Hepatocyte (in vitro differentiated cells): ENCODE data around the gene P4HB. TPM values are rescaled to one million over a fixed set of nuclear protein-coding genes. Genes with fewer than 3 reads are reported as not detected.

Experiments
- DNase-seq: peaks from one replicate; pipeline ENCODE4 v3.0.0-alpha.2; 2016; ENCODE audit warnings: low spot score
- H2AFZ ChIP-seq: fragments of 200-600 bp; sonication (generic); 2 replicates; pipeline ENCODE4 v1.6.0; 2016; ENCODE audit warnings: antibody characterized with exemption, mild to moderate bottlenecking
- H3K27ac ChIP-seq: fragments of 200-600 bp; sonication (generic); 2 replicates; pipeline ENCODE4 v1.5.1; 2016; ENCODE audit warnings: mild to moderate bottlenecking
- H3K27me3 ChIP-seq: fragments of 200-600 bp; sonication (generic); 2 replicates; pipeline ENCODE4 v1.6.1; 2016
- H3K36me3 ChIP-seq: fragments of 200-600 bp; sonication (generic); replicated peaks from 2 replicates; pipeline ENCODE4 v1.5.1; 2016; ENCODE audit warnings: low read depth; ENCODE audit not compliant: insufficient read depth
- H3K4me1 ChIP-seq: fragments of 200-600 bp; sonication (generic); 2 replicates; pipeline ENCODE4 v1.5.1; 2016; ENCODE audit warnings: mild to moderate bottlenecking, moderate library complexity; ENCODE audit not compliant: insufficient read depth
- H3K4me2 ChIP-seq: fragments of 200-600 bp; sonication (generic); 2 replicates; pipeline ENCODE4 v1.6.0; 2016
- H3K4me3 ChIP-seq: fragments of 200-600 bp; sonication (generic); 2 replicates; pipeline ENCODE4 v1.5.1; 2016; ENCODE audit warnings: mild to moderate bottlenecking
- H3K79me2 ChIP-seq: fragments of 200-600 bp; sonication (generic); 2 replicates; pipeline ENCODE4 v1.6.0; 2017; ENCODE audit warnings: mild to moderate bottlenecking
- H3K9me2 ChIP-seq: fragments of 200-600 bp; sonication (generic); replicated peaks from 2 replicates; pipeline ENCODE4 v1.6.0; 2017; ENCODE audit warnings: mild to moderate bottlenecking; ENCODE audit not compliant: insufficient read depth
- H3K9me3 ChIP-seq: fragments of 200-600 bp; sonication (generic); 2 replicates; pipeline ENCODE4 v1.5.1; 2016; ENCODE audit warnings: low read depth, mild to moderate bottlenecking
- H4K20me1 ChIP-seq: fragments of 200-600 bp; sonication (generic); 2 replicates; pipeline ENCODE4 v1.6.0; 2016; ENCODE audit warnings: mild to moderate bottlenecking; ENCODE audit not compliant: insufficient read depth, poor library complexity, severe bottlenecking
- EZH2 ChIP-seq: fragments of 200-600 bp; sonication (generic); IDR thresholded peaks from 2 replicates; pipeline ENCODE4 v1.6.1; 2016; ENCODE audit warnings: antibody characterized with exemption, mild to moderate bottlenecking, borderline replicate concordance
- EZH2phosphoT487 ChIP-seq: fragments of 200-600 bp; sonication (generic); IDR thresholded peaks from one replicate; pipeline ENCODE4 v1.6.1; 2018; ENCODE audit warnings: antibody characterized with exemption, mild to moderate bottlenecking, low read depth, moderate library complexity; ENCODE audit not compliant: unreplicated experiment, severe bottlenecking
- WGBS: methylation state at CpG from one replicate; pipeline ENCODE4 v1.1.6; 2016; ENCODE audit warnings: low lambda C conversion rate; ENCODE audit errors: missing lambda C conversion rate; 5-methylcytosine and 5-hydroxymethylcytosine counted together
- polyA plus RNA-seq: library from polyadenylated mRNA; unstranded; fragments of >200 nt; fragmentation: Nextera tagmentation; extraction: Ambion mirVana; gene quantifications from 2 replicates; pipeline ENCODE4 v1.2.1, GENCODE V29; 2016
- total RNA-seq: library from RNA; depleted of rRNA; stranded (reverse); fragments of >200 nt; gene quantifications from 2 replicates; pipeline ENCODE4 v1.2.3, GENCODE V29; 2014
- TF ChIP-seq, protein P1 (sequence below): fragments of 200-600 bp; sonication (generic); IDR thresholded peaks from 2 replicates; pipeline ENCODE4 v1.5.1; 2016; ENCODE audit warnings: antibody characterized with exemption, mild to moderate bottlenecking; ENCODE audit not compliant: poor library complexity

P4HB gene
- total and polyA plus RNA-seq, 2 experiments from 2014 or later = 1,240 to 1,316 TPM

DNA sequence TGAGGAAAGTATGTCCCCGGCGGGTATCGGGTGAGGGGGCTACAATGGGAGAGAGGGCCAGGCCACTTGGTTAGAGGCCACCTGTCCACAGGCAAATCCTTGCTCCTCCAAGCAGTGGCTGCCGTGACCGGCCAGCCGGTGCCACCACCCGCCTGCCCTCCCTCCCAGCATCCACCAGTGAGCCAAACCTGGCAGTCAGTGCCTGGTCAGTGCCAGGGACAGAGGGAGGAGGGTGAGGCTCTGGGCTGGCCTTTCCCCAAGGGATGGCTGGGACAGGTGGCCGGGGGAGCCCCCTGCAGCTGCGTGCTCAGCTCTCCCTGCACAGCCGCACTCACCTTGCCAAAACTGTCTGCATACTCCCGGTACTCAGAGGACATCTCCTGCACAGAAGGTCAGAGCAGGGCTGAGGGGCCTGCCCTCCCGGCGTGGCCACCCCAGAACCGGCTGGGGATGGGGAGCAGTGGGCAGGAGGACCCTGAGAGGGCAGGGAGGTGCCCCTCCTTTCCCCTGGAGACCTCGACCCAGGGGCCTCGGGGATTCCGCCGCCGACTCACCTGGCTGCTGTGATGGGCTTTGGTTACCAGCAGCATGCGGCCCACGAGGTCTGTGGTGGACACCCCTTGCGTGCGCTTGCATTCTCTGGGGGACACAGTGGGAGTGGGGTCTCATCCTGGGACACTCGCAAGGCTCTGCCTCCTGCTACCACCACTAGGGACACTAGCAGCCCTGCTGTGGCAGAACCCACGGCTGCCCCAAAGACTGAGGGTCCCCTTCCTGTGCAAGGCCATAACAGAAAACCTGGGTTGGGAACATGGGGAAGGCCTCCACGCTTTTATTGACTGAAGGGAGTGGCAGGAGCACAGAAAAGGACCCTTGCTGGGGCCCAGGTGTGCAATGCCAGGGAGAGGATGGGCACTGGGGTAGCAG, 47.1 kb upstream of the P4HB start:
- no peaks in the 10 kb centered on the region for H3K27me3 ChIP-seq
- H3K9me2 ChIP-seq = no peaks in the 10 kb centered on the region
- 94% methylated on average over 26 of the region's 26 CpGs for WGBS
- H2AFZ ChIP-seq = no peak overlapping the region
- H4K20me1 ChIP-seq = peaks cover 4% of the 10 kb centered on the region
- H3K27ac ChIP-seq = no peak overlapping the region
- DNase-seq = no peak
- no peaks in the 10 kb centered on the region for H3K9me3 ChIP-seq
- no peak overlapping the region for H3K4me3 ChIP-seq
- TF ChIP-seq EZH2phosphoT487 (no peak), EZH2 (no peak)
- TF ChIP-seq, protein P1, sequence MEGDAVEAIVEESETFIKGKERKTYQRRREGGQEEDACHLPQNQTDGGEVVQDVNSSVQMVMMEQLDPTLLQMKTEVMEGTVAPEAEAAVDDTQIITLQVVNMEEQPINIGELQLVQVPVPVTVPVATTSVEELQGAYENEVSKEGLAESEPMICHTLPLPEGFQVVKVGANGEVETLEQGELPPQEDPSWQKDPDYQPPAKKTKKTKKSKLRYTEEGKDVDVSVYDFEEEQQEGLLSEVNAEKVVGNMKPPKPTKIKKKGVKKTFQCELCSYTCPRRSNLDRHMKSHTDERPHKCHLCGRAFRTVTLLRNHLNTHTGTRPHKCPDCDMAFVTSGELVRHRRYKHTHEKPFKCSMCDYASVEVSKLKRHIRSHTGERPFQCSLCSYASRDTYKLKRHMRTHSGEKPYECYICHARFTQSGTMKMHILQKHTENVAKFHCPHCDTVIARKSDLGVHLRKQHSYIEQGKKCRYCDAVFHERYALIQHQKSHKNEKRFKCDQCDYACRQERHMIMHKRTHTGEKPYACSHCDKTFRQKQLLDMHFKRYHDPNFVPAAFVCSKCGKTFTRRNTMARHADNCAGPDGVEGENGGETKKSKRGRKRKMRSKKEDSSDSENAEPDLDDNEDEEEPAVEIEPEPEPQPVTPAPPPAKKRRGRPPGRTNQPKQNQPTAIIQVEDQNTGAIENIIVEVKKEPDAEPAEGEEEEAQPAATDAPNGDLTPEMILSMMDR = no peak
- H3K79me2 ChIP-seq = peaks cover 18% of the 10 kb centered on the region
- peaks cover 16% of the 10 kb centered on the region for H3K4me1 ChIP-seq
- no peaks in the 10 kb centered on the region for H3K36me3 ChIP-seq
- H3K4me2 ChIP-seq = no peak overlapping the region

DNA sequence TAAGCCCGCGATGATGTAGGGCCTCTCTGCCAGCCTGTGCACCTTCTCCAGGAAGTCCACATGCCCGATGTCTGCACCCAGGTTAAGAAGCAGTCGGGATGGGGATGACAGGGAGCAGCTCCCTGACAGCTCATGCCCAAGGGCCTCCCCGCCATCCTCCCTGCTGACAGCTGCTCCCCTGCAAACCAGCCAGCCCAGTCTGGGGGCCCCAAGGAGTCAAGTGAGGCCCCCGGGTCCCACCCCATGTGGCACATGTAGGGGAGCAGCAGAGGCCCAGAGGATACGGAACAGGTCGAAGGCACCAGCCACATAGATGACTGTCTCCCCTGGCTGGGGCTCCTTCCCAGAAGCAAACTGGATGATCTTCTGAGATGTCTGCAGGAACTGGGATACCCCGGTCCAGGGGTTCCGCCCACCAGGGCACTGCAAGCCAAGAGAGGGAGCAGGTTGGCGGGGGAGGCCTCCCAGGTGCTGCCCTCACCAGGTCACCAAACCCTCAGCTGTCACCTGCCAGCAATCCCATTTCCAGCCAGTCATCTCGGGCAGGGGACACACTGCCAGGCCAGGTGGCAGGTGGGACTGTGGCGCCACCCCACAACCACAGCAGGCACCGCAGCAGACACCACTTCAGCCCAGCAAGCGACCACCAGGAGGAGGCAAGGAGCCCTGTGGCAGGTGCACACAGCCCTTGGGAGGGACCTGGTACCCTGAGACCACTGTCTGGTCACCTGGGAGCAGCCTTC, 46.3 kb upstream of the P4HB start:
- no peaks in the 10 kb centered on the region for H3K36me3 ChIP-seq
- no peak overlapping the region for H2AFZ ChIP-seq
- no peaks in the 10 kb centered on the region for H3K9me2 ChIP-seq
- H3K79me2 ChIP-seq = peaks cover 18% of the 10 kb centered on the region
- no peak overlapping the region for H3K4me2 ChIP-seq
- H3K9me3 ChIP-seq = no peaks in the 10 kb centered on the region
- no peak overlapping the region for H3K27ac ChIP-seq
- peaks cover 20% of the 10 kb centered on the region for H3K4me1 ChIP-seq
- peaks cover 6% of the 10 kb centered on the region for H4K20me1 ChIP-seq
- 97% methylated on average over 15 of the region's 15 CpGs for WGBS
- no peak overlapping the region for H3K4me3 ChIP-seq
- no peaks in the 10 kb centered on the region for H3K27me3 ChIP-seq
- TF ChIP-seq, protein P1 = no peak
- TF ChIP-seq EZH2phosphoT487 (no peak), EZH2 (no peak)
- no peak for DNase-seq

DNA sequence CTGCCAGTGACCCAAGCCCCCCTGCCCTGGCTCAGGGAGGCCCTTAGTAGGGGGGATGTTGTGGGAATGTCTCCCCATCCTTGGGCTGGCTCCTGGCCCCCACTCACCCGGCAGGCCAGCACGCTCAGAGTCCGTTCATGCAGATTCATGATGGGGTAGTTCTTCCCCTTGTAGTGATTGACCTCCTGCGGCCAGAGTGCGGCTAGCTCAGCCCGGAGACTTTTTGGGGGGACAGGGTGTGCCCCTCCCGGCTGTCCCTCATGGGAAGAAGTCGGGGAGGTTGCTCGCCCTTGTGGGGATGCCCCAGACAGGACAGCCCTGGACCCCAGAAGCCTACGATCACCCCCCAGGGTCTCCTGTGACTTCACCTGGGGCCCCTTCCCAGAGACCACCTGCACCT, 45.7 kb upstream of the P4HB start:
- H3K27ac ChIP-seq = no peak overlapping the region
- peaks cover 18% of the 10 kb centered on the region for H3K79me2 ChIP-seq
- TF ChIP-seq, protein P1 = no peak
- TF ChIP-seq EZH2 (no peak), EZH2phosphoT487 (no peak)
- no peak overlapping the region for H3K4me2 ChIP-seq
- no peaks in the 10 kb centered on the region for H3K9me2 ChIP-seq
- H2AFZ ChIP-seq = no peak overlapping the region
- peaks cover 22% of the 10 kb centered on the region for H3K4me1 ChIP-seq
- WGBS = 92% methylated on average over 10 of the region's 10 CpGs
- no peaks in the 10 kb centered on the region for H3K36me3 ChIP-seq
- H3K4me3 ChIP-seq = no peak overlapping the region
- DNase-seq = no peak
- no peaks in the 10 kb centered on the region for H3K9me3 ChIP-seq
- peaks cover 7% of the 10 kb centered on the region for H4K20me1 ChIP-seq
- H3K27me3 ChIP-seq = no peaks in the 10 kb centered on the region
